Dedifferentiated amniotic fluid mesenchymal stem cell (primary cell): ENCODE results near the gene PRKCH.

Experiments used
- DNase-seq: peaks from one replicate; pipeline ENCODE4 v3.0.0-alpha.2; 2016; ENCODE audit errors: extremely low spot score

The PRKCH gene

GRCh38 chr14:61321385-61322010 lies at the start of gene PRKCH:
TSS of gene PRKCH (plus strand) at chr14:61321579. CDS start at chr14:61322102, 523 bp downstream.
- DNase-seq, result no peak

- DNase-seq, result no peak
Observed at GRCh38 chr14:61277232-61277631, 44.1 kb upstream of the PRKCH start.

- no peak for DNase-seq
Observed at GRCh38 chr14:61277784-61278183, 43.6 kb upstream of the PRKCH start.

- DNase-seq, result no peak
Observed at GRCh38 chr14:61279082-61279481, 42.3 kb upstream of the PRKCH start.

- DNase-seq, result no peak
Observed at GRCh38 chr14:61280092-61280525, 41.3 kb upstream of the PRKCH start.

GRCh38 chr14:61280526-61281185 lies 40.7 kb upstream of the PRKCH start:
- DNase-seq, result no peak

GRCh38 chr14:61281186-61281947 lies 40.0 kb upstream of the PRKCH start, which contains the start of gene TMEM30B:
TSS of gene TMEM30B (minus strand) at chr14:61281338. CDS start at chr14:61281147, 191 bp downstream.
- no peak for DNase-seq

GRCh38 chr14:61281948-61282275 lies 39.5 kb upstream of the PRKCH start:
- no peak for DNase-seq

- no peak for DNase-seq
Observed at GRCh38 chr14:61282746-61283145, 38.6 kb upstream of the PRKCH start.

GRCh38 chr14:61284001-61284400 lies 37.4 kb upstream of the PRKCH start:
- DNase-seq, result no peak

GRCh38 chr14:61285364-61285763 lies 36.0 kb upstream of the PRKCH start:
- no peak for DNase-seq

GRCh38 chr14:61287196-61287595 lies 34.2 kb upstream of the PRKCH start:
- DNase-seq, result no peak

- DNase-seq, result no peak
Observed at GRCh38 chr14:61288228-61288627, 33.2 kb upstream of the PRKCH start.

- DNase-seq, result no peak
Observed at GRCh38 chr14:61288720-61289119, 32.7 kb upstream of the PRKCH start.

- no peak for DNase-seq
Observed at GRCh38 chr14:61290701-61291100, 30.7 kb upstream of the PRKCH start.

- no peak for DNase-seq
Observed at GRCh38 chr14:61296151-61296550, 25.2 kb upstream of the PRKCH start.

GRCh38 chr14:61296719-61297502 lies 24.5 kb upstream of the PRKCH start:
- DNase-seq, result peak; percentile 54

- DNase-seq, result no peak
Observed at GRCh38 chr14:61297581-61297980, 23.8 kb upstream of the PRKCH start.

- no peak for DNase-seq
Observed at GRCh38 chr14:61298824-61299223, 22.6 kb upstream of the PRKCH start.

GRCh38 chr14:61300209-61300608 lies 21.2 kb upstream of the PRKCH start:
- DNase-seq, result no peak

GRCh38 chr14:61300754-61301153 lies 20.6 kb upstream of the PRKCH start:
- no peak for DNase-seq

- DNase-seq, result no peak
Observed at GRCh38 chr14:61304688-61305087, 16.7 kb upstream of the PRKCH start.
